COLO668 (cell line): ENCODE measurements around the gene OLFM1.

Experiments used
- DNase-seq: peaks from one replicate; lab custom pipeline; 2025; ENCODE audit not compliant: unreplicated experiment; lab: John Stamatoyannopoulos, UW

Gene OLFM1

GRCh38 chr9:135087489-135087792 is at the start of gene OLFM1:
Gene OLFM1, plus strand, starts transcription at chr9:135087668. Its CDS starts 322 bp downstream, at chr9:135087990.
- peak; percentile 29 for DNase-seq

- no peak for DNase-seq
These were observed 49.1 kb upstream of the OLFM1 start for GRCh38 chr9:135038331-135038730.

GRCh38 chr9:135038826-135039225 is 48.6 kb upstream of the OLFM1 start:
- DNase-seq = no peak

GRCh38 chr9:135039266-135039870 is 48.1 kb upstream of the OLFM1 start:
- DNase-seq = no peak

GRCh38 chr9:135039916-135040645 is 47.4 kb upstream of the OLFM1 start:
- no peak for DNase-seq

GRCh38 chr9:135040892-135041291 is 46.6 kb upstream of the OLFM1 start:
- DNase-seq = no peak

GRCh38 chr9:135043345-135043744 is 44.1 kb upstream of the OLFM1 start:
- no peak for DNase-seq

- no peak for DNase-seq
These were observed 42.1 kb upstream of the OLFM1 start for GRCh38 chr9:135045264-135045927.

GRCh38 chr9:135045928-135046738 is 41.3 kb upstream of the OLFM1 start:
- no peak for DNase-seq

GRCh38 chr9:135046739-135047350 is 40.6 kb upstream of the OLFM1 start:
- DNase-seq = no peak

GRCh38 chr9:135047521-135047920 is 39.9 kb upstream of the OLFM1 start:
- no peak for DNase-seq

- no peak for DNase-seq
These were observed 39.3 kb upstream of the OLFM1 start for GRCh38 chr9:135048046-135048757.

GRCh38 chr9:135048758-135049444 is 38.6 kb upstream of the OLFM1 start:
- no peak for DNase-seq

GRCh38 chr9:135049460-135049859 is 38.0 kb upstream of the OLFM1 start:
- DNase-seq = no peak

- DNase-seq = no peak
These were observed 37.1 kb upstream of the OLFM1 start for GRCh38 chr9:135050072-135050990.

GRCh38 chr9:135051316-135052038 is 36.0 kb upstream of the OLFM1 start:
- no peak for DNase-seq

- DNase-seq = no peak
These were observed 34.3 kb upstream of the OLFM1 start for GRCh38 chr9:135053133-135053532.

GRCh38 chr9:135055181-135055580 is 32.3 kb upstream of the OLFM1 start:
- DNase-seq = no peak
